VCaP (cell line): Measurements from ENCODE around the gene ZNF681.

Experiments
- H3K27ac ChIP-seq: fragments of 450-650 bp; 2 replicates; pipeline ENCODE4 v1.5.1; 2017
- TF ChIP-seq, protein P1 (sequence below): fragments of 450-650 bp; conservative IDR thresholded peaks from 2 replicates; pipeline ENCODE4 v1.5.1; 2017; ENCODE audit warnings: mild to moderate bottlenecking, moderate library complexity

The ZNF681 gene

DNA sequence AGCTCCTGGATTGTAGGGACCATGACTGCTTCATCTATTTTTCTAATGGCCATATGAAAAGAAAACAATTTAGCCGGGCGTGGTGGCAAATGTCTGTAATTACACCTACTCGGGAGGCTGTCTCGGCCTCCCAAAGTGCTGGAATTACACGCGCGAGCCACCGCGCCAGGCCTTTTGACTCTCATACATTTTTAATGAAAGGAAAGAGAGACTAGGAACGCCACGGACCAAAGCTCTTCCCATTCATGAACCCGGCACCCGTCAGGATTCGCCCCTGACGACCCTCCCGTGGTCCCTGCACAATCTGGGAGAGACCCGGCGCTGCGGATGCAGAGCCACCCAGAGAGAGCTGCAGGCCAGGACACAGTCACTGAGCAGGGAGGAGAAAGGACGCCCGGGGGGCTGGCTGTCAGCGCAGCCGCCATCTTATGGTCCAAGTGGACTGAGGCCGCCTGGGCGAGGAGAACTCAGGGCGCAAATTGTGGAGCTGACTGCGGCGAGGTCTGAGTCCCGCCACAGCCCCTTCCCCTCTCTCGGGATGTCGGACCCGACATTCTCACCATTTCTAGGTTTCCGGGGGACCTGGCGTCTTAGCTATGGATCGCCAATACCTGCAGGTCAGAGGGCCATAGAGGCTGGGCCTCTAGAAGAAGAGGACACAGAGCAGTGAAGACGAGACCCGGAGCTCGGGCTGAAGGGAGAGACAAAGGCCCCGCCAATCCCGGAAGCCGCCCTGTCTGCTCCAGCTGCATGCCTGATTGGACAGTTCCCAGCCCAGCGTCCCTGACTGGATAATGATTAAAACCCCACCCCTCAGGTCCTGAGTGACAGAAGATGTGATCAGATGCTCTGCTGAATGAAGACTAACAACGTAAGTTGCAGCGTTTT is at the start of gene ZNF681:
TSS of gene ZNF681 (minus strand) at position 705 of the 888 bp plus-strand sequence. CDS start at position 563, 142 bp downstream.
- peak within 1 kb of the TSS; percentile 84 for H3K27ac ChIP-seq
- TF ChIP-seq, protein P1, sequence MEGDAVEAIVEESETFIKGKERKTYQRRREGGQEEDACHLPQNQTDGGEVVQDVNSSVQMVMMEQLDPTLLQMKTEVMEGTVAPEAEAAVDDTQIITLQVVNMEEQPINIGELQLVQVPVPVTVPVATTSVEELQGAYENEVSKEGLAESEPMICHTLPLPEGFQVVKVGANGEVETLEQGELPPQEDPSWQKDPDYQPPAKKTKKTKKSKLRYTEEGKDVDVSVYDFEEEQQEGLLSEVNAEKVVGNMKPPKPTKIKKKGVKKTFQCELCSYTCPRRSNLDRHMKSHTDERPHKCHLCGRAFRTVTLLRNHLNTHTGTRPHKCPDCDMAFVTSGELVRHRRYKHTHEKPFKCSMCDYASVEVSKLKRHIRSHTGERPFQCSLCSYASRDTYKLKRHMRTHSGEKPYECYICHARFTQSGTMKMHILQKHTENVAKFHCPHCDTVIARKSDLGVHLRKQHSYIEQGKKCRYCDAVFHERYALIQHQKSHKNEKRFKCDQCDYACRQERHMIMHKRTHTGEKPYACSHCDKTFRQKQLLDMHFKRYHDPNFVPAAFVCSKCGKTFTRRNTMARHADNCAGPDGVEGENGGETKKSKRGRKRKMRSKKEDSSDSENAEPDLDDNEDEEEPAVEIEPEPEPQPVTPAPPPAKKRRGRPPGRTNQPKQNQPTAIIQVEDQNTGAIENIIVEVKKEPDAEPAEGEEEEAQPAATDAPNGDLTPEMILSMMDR, result no peak; the same call in 1 of the 2 replicates

DNA sequence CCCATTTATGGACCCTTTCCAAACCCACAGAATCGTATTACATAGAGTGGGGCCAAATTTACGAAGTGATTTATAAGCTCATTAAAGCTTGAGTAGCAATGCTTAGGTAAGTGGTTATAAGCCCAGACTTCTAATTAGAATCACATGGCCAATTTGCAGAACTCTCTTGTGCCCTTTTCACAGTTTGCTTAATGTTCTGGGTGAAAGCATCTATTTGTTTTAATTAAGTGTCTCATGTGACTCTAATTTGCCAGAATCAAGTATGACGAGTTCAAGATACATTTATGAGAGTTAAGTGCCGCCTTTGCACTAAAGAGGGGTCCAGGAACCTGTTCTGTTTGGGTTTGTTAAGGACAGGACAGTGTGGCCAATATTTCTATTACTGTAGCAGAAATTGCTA is 46.0 kb upstream of the ZNF681 start:
- TF ChIP-seq, protein P1, result no peak
- H3K27ac ChIP-seq, result no peak overlapping the region

DNA sequence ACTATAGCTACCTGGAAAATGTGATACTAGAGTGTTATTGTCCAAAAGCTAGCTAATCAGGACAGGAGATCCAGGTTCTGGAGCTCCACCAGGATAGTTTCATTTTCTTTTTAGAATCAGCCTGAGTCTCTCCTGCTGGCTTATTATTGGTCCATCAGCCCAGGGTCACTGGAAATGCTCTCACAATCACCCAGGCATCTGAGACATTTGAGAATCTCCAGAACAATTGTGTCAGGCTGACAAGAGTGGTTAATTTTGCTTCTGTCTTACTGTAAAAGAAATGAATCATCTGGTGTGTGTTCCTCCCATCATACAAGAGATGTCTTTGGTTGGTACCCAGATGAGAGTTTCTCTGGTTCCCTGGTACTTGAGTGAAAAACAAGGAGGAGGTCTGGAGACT is 43.6 kb upstream of the ZNF681 start:
- TF ChIP-seq, protein P1, result no peak
- no peak overlapping the region for H3K27ac ChIP-seq

DNA sequence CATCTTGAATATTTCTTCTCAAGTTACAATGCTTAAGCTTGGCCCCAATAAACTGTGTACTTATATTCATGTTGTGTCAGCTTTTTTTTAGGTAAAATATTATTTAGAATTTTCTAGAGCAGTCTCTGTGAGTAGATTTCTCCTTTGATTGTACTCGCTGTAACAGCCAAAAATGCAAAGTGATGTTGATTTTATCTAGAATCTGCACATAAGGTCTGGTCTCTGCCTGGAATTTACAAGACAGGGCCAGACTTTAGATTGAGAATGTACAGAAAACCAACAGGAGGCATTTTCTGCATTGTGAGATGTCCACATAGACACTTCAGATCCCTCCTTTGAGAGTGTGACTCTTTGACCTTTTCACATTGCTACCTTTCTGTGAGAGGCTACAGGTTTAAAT is 43.1 kb upstream of the ZNF681 start:
- H3K27ac ChIP-seq, result no peak overlapping the region
- TF ChIP-seq, protein P1, result no peak

DNA sequence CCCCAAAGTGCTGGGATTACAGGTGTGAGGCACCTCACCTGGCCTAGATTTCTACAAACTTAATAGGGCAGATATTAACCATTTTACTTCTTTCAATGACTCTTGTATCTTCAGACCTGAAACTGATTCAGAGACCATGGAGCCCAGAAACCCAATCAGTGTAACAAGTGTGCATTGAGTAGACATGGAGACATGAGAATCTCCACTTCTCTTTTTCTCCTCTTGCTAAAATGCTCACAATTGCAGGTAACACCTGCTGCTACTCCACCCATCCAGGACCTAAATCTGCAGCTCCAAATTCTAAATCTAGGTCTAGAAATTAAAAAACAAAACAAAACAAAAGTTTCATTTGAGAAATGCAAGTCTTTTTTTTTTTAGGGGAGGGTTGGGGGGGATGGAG is 42.2 kb upstream of the ZNF681 start:
- H3K27ac ChIP-seq, result no peak overlapping the region
- TF ChIP-seq, protein P1, result no peak

DNA sequence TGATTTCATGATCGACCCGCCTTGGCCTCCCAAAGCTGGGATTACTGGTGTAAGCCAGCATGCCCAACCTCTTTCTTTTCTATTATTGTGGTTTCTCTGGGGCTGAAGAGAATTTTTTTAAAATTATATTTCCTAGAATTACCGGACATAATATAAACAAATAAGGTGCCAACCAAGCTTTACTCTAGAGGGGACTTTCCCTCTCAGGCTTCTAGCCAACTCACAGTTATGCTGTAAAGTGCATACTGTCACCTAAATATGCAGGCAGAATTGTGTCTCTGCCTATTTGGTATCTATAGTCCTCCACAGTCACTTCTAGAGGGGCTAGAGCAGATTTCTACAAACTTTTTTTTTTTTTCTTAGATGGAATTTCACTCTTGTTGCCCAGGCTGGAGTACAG is 41.6 kb upstream of the ZNF681 start:
- no peak overlapping the region for H3K27ac ChIP-seq
- TF ChIP-seq, protein P1, result no peak

DNA sequence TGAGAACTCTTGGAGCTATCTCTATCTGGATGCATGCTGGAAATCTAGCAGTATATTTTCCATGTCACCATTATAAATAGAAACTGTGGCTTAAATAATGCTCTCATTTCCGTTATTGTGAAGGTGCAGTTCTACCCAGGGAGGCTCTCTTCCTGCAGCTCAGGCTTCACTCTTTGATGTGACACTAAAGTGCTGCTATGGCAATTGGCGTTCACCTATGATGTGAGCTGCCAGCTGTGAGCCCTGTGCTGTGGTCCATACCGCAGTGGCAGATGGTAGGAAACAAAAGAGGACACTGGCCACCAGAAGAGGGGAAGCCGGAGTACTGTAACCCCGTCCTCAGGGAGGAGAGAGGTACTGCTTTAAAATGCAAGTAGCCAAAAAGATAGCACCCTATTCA is 40.6 kb upstream of the ZNF681 start:
- H3K27ac ChIP-seq, result no peak overlapping the region
- TF ChIP-seq, protein P1, result no peak
